Measurements from ENCODE around the gene CDH23. TPM values are rescaled to one million over a fixed set of nuclear protein-coding genes. Genes with fewer than 3 reads are reported as not detected.

CDH23 gene
- total and polyA plus RNA-seq, 9 of the 15 experiments (the other 6 are each of a cell fraction or from before 2014, with no cell fraction given): 0.18 to 1.2 (median 0.47) TPM

GRCh38 chr10:71664585-71664984, 267.9 kb downstream of the CDH23 start:
- Histone ChIP-seq H3K9me3 (replicated peaks; ENCODE audit: control insufficient read depth, insufficient read depth, low read depth, low read length) (no peaks in the 10 kb centered on the region), H3K9me1 (ENCODE audit: control insufficient read depth, insufficient read depth, low read length) (no peaks in the 10 kb centered on the region), H3K27ac (ENCODE audit: extremely low read depth, low read depth, low read length) (no peak overlapping the region), H3K79me2 (ENCODE audit: control insufficient read depth, insufficient read depth, low read length) (no peaks in the 10 kb centered on the region), H3K4me1 (replicated peaks in 1 of 2; ENCODE audit: control insufficient read depth in 2 of 2, insufficient read depth in 2 of 2, low read length in 2 of 2) (peaks cover 13 to 34% of the 10 kb centered on the region in 2 experiments), H3K36me3 (ENCODE audit: control insufficient read depth, insufficient read depth, low read length) (no peaks in the 10 kb centered on the region), H4K20me1 (replicated peaks; ENCODE audit: control insufficient read depth, insufficient read depth, low read length) (no peaks in the 10 kb centered on the region), H2AFZ (ENCODE audit: low read depth, low read length) (no peak overlapping the region), H3K27me3 (ENCODE audit: control insufficient read depth in 2 of 2, insufficient read depth in 2 of 2, low read length in 2 of 2) (no peaks in the 10 kb centered on the region), H3K4me2 (ENCODE audit: insufficient read depth, low read length) (no peak overlapping the region), H3K4me3 (no peak overlapping the region), H3K9ac (ENCODE audit: insufficient read depth in 1 of 2, low read depth in 2 of 2, low read length in 2 of 2) (no peak overlapping the region)
- in situ Hi-C loops (cut with MboI) (no loop called here), intact Hi-C loops (cut with micrococcal nuclease) (no loop called here)
- ChIA-PET CTCF (ENCODE audit: low intra/inter-chr PET ratio) (no interaction called here), POLR2A (interaction anchor here (0.5 kb wide), 1 partner anchor 24 kb away, joined by 3 read pairs; no protein-coding TSS in a partner anchor)
- DNase-seq (ENCODE audit: extremely low read depth in 1 of 4, low spot score in 3 of 4): no peak
- BruUV-seq (replicated peaks): no TSS peak
- ATAC-seq: no peak
- FAIRE-seq: no peak
- WGBS (ENCODE audit: insufficient coverage, low coverage, missing lambda C conversion rate): 60% methylated on average over 2 of the region's 2 CpGs
- no peak for TF ChIP-seq HDAC6 (IDR thresholded peaks at IDR 0.05; ENCODE audit: low read depth, low read length)
- no peak for TF ChIP-seq FIP1L1 (IDR thresholded peaks at IDR 0.05; ENCODE audit: low read depth, low read length, poor library complexity, severe bottlenecking)
- TF ChIP-seq MAFF (IDR thresholded peaks at IDR 0.05; ENCODE audit: low read length): no peak
- peak; percentile 41; the same call in 1 of the 2 replicates for TF ChIP-seq ZNF263 (CRISPR knock-in tag; IDR thresholded peaks at IDR 0.05; ENCODE audit: borderline replicate concordance)
- no peak for TF ChIP-seq L3MBTL2 (IDR thresholded peaks at IDR 0.05)
- peak; percentile 24; the same call in 1 of the 2 replicates for TF ChIP-seq CBX1 (IDR thresholded peaks at IDR 0.05; ENCODE audit: low read depth)
- no peak for TF ChIP-seq NCOA6 (IDR thresholded peaks at IDR 0.05)
- no peak for TF ChIP-seq STAT5A (IDR thresholded peaks at IDR 0.05; ENCODE audit: borderline replicate concordance, low read length)
- TF ChIP-seq RBM25 (IDR thresholded peaks at IDR 0.05; ENCODE audit: low read depth, low read length, severe bottlenecking): peak; percentile 90
- no peak for TF ChIP-seq DPF2 (IDR thresholded peaks at IDR 0.05)
- TF ChIP-seq ZBED1 (IDR thresholded peaks at IDR 0.05): no peak
- TF ChIP-seq, protein P1, sequence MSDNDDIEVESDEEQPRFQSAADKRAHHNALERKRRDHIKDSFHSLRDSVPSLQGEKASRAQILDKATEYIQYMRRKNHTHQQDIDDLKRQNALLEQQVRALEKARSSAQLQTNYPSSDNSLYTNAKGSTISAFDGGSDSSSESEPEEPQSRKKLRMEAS (CRISPR knock-in tag; IDR thresholded peaks at IDR 0.05): no peak
- no peak for TF ChIP-seq RAD51 (IDR thresholded peaks at IDR 0.05; ENCODE audit: borderline replicate concordance, low read depth)
- TF ChIP-seq EHMT2 (IDR thresholded peaks at IDR 0.05): no peak
- TF ChIP-seq SNRNP70 (optimal IDR thresholded peaks at IDR 0.05; ENCODE audit: low read depth, low read length): no peak
- TF ChIP-seq ADNP (tag; IDR thresholded peaks at IDR 0.05): peak; percentile 75
- peak; percentile 40; the same call in 1 of the 2 replicates for TF ChIP-seq SMARCA5 (IDR thresholded peaks at IDR 0.05)
- TF ChIP-seq BRD4 (IDR thresholded peaks at IDR 0.05): no peak
- TF ChIP-seq, protein P2, sequence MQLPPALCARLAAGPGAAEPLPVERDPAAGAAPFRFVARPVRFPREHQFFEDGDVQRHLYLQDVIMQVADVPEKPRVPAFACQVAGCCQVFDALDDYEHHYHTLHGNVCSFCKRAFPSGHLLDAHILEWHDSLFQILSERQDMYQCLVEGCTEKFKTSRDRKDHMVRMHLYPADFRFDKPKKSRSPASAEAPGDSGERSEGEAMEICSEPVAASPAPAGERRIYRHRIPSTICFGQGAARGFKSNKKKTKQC (CRISPR knock-in tag; IDR thresholded peaks at IDR 0.05): no peak
- TF ChIP-seq PHF20 (IDR thresholded peaks at IDR 0.05; ENCODE audit: partially characterized antibody): peak; percentile 34
- TF ChIP-seq KDM1A (IDR thresholded peaks at IDR 0.05): peak; percentile 76 to 82
- no peak for TF ChIP-seq MYBL2 (IDR thresholded peaks at IDR 0.05; ENCODE audit: low read depth)
- no peak for TF ChIP-seq MYBL2 (CRISPR knock-in tag; IDR thresholded peaks at IDR 0.05; ENCODE audit: borderline replicate concordance)
- no peak for TF ChIP-seq NCOR1 (IDR thresholded peaks at IDR 0.05)
- TF ChIP-seq PTBP1 (IDR thresholded peaks at IDR 0.05; ENCODE audit: low read depth, low read length): no peak
- TF ChIP-seq ZNF445 (CRISPR knock-in tag; IDR thresholded peaks at IDR 0.05; ENCODE audit: low read depth): no peak
- TF ChIP-seq ZEB2 (IDR thresholded peaks at IDR 0.05): no peak
- no peak for TF ChIP-seq ZNF12 (CRISPR knock-in tag; IDR thresholded peaks at IDR 0.05)
- TF ChIP-seq PTTG1 (tag; IDR thresholded peaks at IDR 0.05; ENCODE audit: low read depth): no peak
- TF ChIP-seq HDAC2 (IDR thresholded peaks at IDR 0.05): peak; percentile 56; the same call in 1 of the 2 replicates
- no peak for TF ChIP-seq ZSCAN29 (IDR thresholded peaks at IDR 0.05)
